Neural progenitor cell (in vitro differentiated cells): ENCODE data around the gene NAALADL1.

Source experiments
- CTCF ChIP-seq: fragments of 200-600 bp; sonication (generic); IDR thresholded peaks from 2 replicates; pipeline ENCODE4 v1.5.1; 2017; ENCODE audit warnings: antibody characterized with exemption, mild to moderate bottlenecking
- EZH2 ChIP-seq: fragments of 200-600 bp; sonication (generic); IDR thresholded peaks from 2 replicates; pipeline ENCODE4 v1.6.1; 2017; ENCODE audit warnings: antibody characterized with exemption, mild to moderate bottlenecking, moderate library complexity
- EZH2phosphoT487 ChIP-seq: fragments of 200-600 bp; sonication (generic); IDR thresholded peaks from 2 replicates; pipeline ENCODE4 v1.6.1; 2017; ENCODE audit warnings: antibody characterized with exemption

- TF ChIP-seq CTCF (no peak), EZH2phosphoT487 (no peak), EZH2 (no peak)
Measured at GRCh38 chr11:65057526-65057925, 827 bp downstream of the NAALADL1 start.
